ENCODE results near the gene LMBRD1.

LMBRD1 gene

GRCh38 chr6:69841862-69842261 is 45.1 kb upstream of the LMBRD1 start:
- Histone ChIP-seq H3K36me3 (ENCODE audit: insufficient read depth, low read length) (no peaks in the 10 kb centered on the region), H2AFZ (ENCODE audit: low read depth, low read length) (no peak overlapping the region), H3K4me1 (ENCODE audit: insufficient read depth, low read length) (no peaks in the 10 kb centered on the region), H3K27ac (ENCODE audit: low read length) (no peak overlapping the region), H3K4me3 (ENCODE audit: low read depth in 1 of 2, low read length in 2 of 2) (no peak overlapping the region), H3K79me2 (ENCODE audit: insufficient read depth, low read length) (no peaks in the 10 kb centered on the region), H3K9me3 (ENCODE audit: insufficient read depth, low read length, severe bottlenecking) (no peaks in the 10 kb centered on the region), H3K4me2 (ENCODE audit: insufficient read depth, low read length) (no peak overlapping the region), H4K20me1 (ENCODE audit: insufficient read depth, low read length) (no peaks in the 10 kb centered on the region), H3K9ac (ENCODE audit: low read depth, low read length) (no peak overlapping the region), H3K27me3 (ENCODE audit: insufficient read depth, low read length, poor library complexity) (no peaks in the 10 kb centered on the region)
- DNase-seq (no peak), ATAC-seq (ENCODE audit: insufficient read depth, low read depth) (no peak)
- no peak for TF ChIP-seq CTCF (IDR thresholded peaks at IDR 0.05; ENCODE audit: borderline replicate concordance, extremely low read depth, low read length, poor library complexity, severe bottlenecking)
- TF ChIP-seq EZH2 (IDR thresholded peaks at IDR 0.05; ENCODE audit: borderline replicate concordance, low read depth, low read length, severe bottlenecking) = no peak

- Histone ChIP-seq H3K27ac (ENCODE audit: low read length) (no peak overlapping the region), H3K79me2 (ENCODE audit: insufficient read depth, low read length) (no peaks in the 10 kb centered on the region), H3K9ac (ENCODE audit: low read depth, low read length) (no peak overlapping the region), H3K4me2 (ENCODE audit: insufficient read depth, low read length) (no peak overlapping the region), H4K20me1 (ENCODE audit: insufficient read depth, low read length) (no peaks in the 10 kb centered on the region), H2AFZ (ENCODE audit: low read depth, low read length) (no peak overlapping the region), H3K4me1 (ENCODE audit: insufficient read depth, low read length) (no peaks in the 10 kb centered on the region), H3K9me3 (ENCODE audit: insufficient read depth, low read length, severe bottlenecking) (no peaks in the 10 kb centered on the region), H3K36me3 (ENCODE audit: insufficient read depth, low read length) (no peaks in the 10 kb centered on the region), H3K27me3 (ENCODE audit: insufficient read depth, low read length, poor library complexity) (no peaks in the 10 kb centered on the region), H3K4me3 (ENCODE audit: low read depth in 1 of 2, low read length in 2 of 2) (no peak overlapping the region)
- TF ChIP-seq EZH2 (IDR thresholded peaks at IDR 0.05; ENCODE audit: borderline replicate concordance, low read depth, low read length, severe bottlenecking) (no peak), CTCF (IDR thresholded peaks at IDR 0.05; ENCODE audit: borderline replicate concordance, extremely low read depth, low read length, poor library complexity, severe bottlenecking) (peak; percentile 79)
- ATAC-seq (ENCODE audit: insufficient read depth, low read depth) (peak; percentile 62; the same call in 2 of the 3 replicates), DNase-seq (peak; percentile 4)
Measured at GRCh38 chr6:69835414-69836179, 38.8 kb upstream of the LMBRD1 start.

DNA sequence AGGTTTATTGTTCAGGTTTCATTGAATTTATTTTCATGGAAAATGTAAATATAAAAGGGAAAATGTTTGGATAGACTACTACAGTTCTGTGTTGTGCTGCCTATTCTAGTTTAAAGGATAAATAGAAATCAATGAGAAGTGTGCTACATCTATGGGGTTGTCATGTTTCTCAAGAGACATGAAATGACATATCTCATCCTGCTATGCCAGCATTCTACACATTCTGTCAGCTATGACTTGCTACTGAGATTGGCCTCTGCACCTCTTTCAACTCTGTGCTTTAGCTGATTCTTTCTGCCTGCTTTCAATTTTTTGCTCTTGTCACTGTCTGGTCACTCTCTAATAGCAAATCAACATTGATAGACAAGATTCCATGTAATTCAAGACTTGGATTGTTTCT is 35.7 kb upstream of the LMBRD1 start:
- H3K36me3 ChIP-seq (ENCODE audit: insufficient read depth, low read length) = no peaks in the 10 kb centered on the region
- H3K4me3 ChIP-seq (ENCODE audit: low read depth in 1 of 2, low read length in 2 of 2) = no peak overlapping the region
- no peak for TF ChIP-seq CTCF (IDR thresholded peaks at IDR 0.05; ENCODE audit: borderline replicate concordance, extremely low read depth, low read length, poor library complexity, severe bottlenecking)
- no peak for TF ChIP-seq EZH2 (IDR thresholded peaks at IDR 0.05; ENCODE audit: borderline replicate concordance, low read depth, low read length, severe bottlenecking)
- no peaks in the 10 kb centered on the region for H3K4me1 ChIP-seq (ENCODE audit: insufficient read depth, low read length)
- H4K20me1 ChIP-seq (ENCODE audit: insufficient read depth, low read length) = no peaks in the 10 kb centered on the region
- no peak overlapping the region for H3K9ac ChIP-seq (ENCODE audit: low read depth, low read length)
- no peak overlapping the region for H3K27ac ChIP-seq (ENCODE audit: low read length)
- ATAC-seq (ENCODE audit: insufficient read depth, low read depth) = no peak
- H3K27me3 ChIP-seq (ENCODE audit: insufficient read depth, low read length, poor library complexity) = no peaks in the 10 kb centered on the region
- H3K79me2 ChIP-seq (ENCODE audit: insufficient read depth, low read length) = no peaks in the 10 kb centered on the region
- H3K9me3 ChIP-seq (ENCODE audit: insufficient read depth, low read length, severe bottlenecking) = no peaks in the 10 kb centered on the region
- H3K4me2 ChIP-seq (ENCODE audit: insufficient read depth, low read length) = no peak overlapping the region
- no peak overlapping the region for H2AFZ ChIP-seq (ENCODE audit: low read depth, low read length)
- DNase-seq = no peak
